ENCODE data around the gene TSPEAR. TPM values are rescaled to one million over a fixed set of nuclear protein-coding genes. Genes with fewer than 3 reads are reported as not detected.

TSPEAR gene
- total and polyA plus RNA-seq, 2 of the 13 experiments (the other 11 are each of a cell fraction or from before 2014, with no cell fraction given) = 0.07 to 0.32 TPM

DNA sequence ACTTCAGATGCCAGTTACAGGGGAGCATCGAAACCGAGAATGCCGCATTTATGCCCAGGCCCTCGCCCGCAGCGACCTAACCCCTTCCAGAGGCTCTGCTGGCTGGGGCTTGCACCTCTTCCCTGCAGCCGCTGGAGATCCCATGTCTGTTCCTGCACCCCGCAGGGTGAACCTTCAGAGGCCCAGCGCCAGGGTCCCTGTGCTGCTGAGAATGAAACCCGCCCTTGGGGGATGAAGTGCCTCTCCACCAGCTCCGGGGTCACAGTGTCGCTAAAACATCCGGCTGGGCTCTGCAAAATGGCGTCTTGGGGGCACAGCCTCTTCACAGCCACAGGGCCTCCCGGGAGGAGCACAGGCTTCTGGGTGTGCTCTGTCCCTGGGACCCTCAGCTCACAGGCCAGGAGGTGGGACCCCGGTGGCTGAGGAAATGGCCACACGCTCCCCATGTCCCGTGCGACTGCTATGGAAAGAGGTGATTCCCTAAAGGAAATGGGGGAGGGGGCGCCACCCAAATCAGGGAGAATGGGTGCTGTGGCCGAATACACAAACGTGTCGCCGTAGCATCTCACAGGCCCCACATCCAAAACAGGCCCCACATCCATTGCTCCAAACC lies 39.9 kb upstream of the TSPEAR start:
- no peaks in the 10 kb centered on the region for H4K20me1 ChIP-seq (ENCODE audit: insufficient read depth, low read length)
- H3K27ac ChIP-seq (ENCODE audit: extremely low read length, insufficient read depth, low read length) = no peak overlapping the region
- no peaks in the 10 kb centered on the region for H3K79me2 ChIP-seq (ENCODE audit: insufficient read depth, low read length)
- no peak overlapping the region for H2AFZ ChIP-seq (ENCODE audit: low read length)
- FAIRE-seq (no peak), ATAC-seq (no peak; the same call in 2 of the 3 replicates), DNase-seq (ENCODE audit: low spot score) (no peak)
- in situ Hi-C loops (cut with HindIII; ENCODE audit: extremely low pct_ligation_motif_present, low pct_unique_long_range_greater_than_20kb) (no loop called here), intact Hi-C loops (cut with micrococcal nuclease; ENCODE audit: unreplicated experiment) (no loop called here)
- H3K36me3 ChIP-seq (replicated peaks in 1 of 2; ENCODE audit: control insufficient read depth in 1 of 2, insufficient read depth in 2 of 2, low read length in 2 of 2) = no peaks in the 10 kb centered on the region
- H3K4me2 ChIP-seq (ENCODE audit: low read depth, low read length) = no peak overlapping the region
- BruUV-seq (replicated peaks) = no TSS peak
- H3K4me1 ChIP-seq (ENCODE audit: insufficient read depth, low read length) = no peaks in the 10 kb centered on the region
- POLR2A ChIA-PET = no interaction called here
- CTCF ChIA-PET (ENCODE audit: low intra/inter-chr PET ratio, low total read pairs) = no interaction called here
- no peaks in the 10 kb centered on the region for H3K9me3 ChIP-seq (ENCODE audit: low read length)
- WGBS (ENCODE audit: low lambda C conversion rate) = 59% methylated on average over 12 of the region's 24 CpGs
- peaks cover 11 to 50% of the 10 kb centered on the region in 2 experiments; a peak in 4 of 5 replicates for H3K27me3 ChIP-seq (ENCODE audit: control insufficient read depth in 1 of 2, insufficient read depth in 2 of 2, low read length in 2 of 2)
- H3K9ac ChIP-seq (ENCODE audit: insufficient read depth, low read depth, low read length) = no peak overlapping the region
- no peak overlapping the region for H3K4me3 ChIP-seq (replicated peaks in 1 of 3; ENCODE audit: insufficient read depth in 1 of 3, low read depth in 2 of 3, low read length in 3 of 3)
- TF ChIP-seq JARID2 (CRISPR knock-in tag; IDR thresholded peaks at IDR 0.05; ENCODE audit: insufficient replicate concordance) (no peak), ZNF180 (CRISPR knock-in tag; IDR thresholded peaks at IDR 0.05; ENCODE audit: borderline replicate concordance, low read depth) (no peak), SOX5 (CRISPR knock-in tag; IDR thresholded peaks at IDR 0.05; ENCODE audit: borderline replicate concordance) (no peak), LCORL (IDR thresholded peaks at IDR 0.05) (no peak), LCORL (CRISPR knock-in tag; IDR thresholded peaks at IDR 0.05) (no peak), GFI1 (CRISPR knock-in tag; IDR thresholded peaks at IDR 0.05; ENCODE audit: borderline replicate concordance) (no peak), ZNF235 (CRISPR knock-in tag; IDR thresholded peaks at IDR 0.05; ENCODE audit: borderline replicate concordance) (no peak), ZNF558 (CRISPR knock-in tag; IDR thresholded peaks at IDR 0.05; ENCODE audit: borderline replicate concordance) (no peak), ZNF879 (CRISPR knock-in tag; IDR thresholded peaks at IDR 0.05) (no peak)
- TF ChIP-seq, protein P1, sequence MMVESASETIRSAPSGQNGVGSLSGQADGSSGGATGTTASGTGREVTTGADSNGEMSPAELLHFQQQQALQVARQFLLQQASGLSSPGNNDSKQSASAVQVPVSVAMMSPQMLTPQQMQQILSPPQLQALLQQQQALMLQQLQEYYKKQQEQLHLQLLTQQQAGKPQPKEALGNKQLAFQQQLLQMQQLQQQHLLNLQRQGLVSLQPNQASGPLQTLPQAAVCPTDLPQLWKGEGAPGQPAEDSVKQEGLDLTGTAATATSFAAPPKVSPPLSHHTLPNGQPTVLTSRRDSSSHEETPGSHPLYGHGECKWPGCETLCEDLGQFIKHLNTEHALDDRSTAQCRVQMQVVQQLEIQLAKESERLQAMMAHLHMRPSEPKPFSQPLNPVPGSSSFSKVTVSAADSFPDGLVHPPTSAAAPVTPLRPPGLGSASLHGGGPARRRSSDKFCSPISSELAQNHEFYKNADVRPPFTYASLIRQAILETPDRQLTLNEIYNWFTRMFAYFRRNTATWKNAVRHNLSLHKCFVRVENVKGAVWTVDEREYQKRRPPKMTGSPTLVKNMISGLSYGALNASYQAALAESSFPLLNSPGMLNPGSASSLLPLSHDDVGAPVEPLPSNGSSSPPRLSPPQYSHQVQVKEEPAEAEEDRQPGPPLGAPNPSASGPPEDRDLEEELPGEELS (CRISPR knock-in tag; IDR thresholded peaks at IDR 0.05) = no peak
- TF ChIP-seq, protein P2, sequence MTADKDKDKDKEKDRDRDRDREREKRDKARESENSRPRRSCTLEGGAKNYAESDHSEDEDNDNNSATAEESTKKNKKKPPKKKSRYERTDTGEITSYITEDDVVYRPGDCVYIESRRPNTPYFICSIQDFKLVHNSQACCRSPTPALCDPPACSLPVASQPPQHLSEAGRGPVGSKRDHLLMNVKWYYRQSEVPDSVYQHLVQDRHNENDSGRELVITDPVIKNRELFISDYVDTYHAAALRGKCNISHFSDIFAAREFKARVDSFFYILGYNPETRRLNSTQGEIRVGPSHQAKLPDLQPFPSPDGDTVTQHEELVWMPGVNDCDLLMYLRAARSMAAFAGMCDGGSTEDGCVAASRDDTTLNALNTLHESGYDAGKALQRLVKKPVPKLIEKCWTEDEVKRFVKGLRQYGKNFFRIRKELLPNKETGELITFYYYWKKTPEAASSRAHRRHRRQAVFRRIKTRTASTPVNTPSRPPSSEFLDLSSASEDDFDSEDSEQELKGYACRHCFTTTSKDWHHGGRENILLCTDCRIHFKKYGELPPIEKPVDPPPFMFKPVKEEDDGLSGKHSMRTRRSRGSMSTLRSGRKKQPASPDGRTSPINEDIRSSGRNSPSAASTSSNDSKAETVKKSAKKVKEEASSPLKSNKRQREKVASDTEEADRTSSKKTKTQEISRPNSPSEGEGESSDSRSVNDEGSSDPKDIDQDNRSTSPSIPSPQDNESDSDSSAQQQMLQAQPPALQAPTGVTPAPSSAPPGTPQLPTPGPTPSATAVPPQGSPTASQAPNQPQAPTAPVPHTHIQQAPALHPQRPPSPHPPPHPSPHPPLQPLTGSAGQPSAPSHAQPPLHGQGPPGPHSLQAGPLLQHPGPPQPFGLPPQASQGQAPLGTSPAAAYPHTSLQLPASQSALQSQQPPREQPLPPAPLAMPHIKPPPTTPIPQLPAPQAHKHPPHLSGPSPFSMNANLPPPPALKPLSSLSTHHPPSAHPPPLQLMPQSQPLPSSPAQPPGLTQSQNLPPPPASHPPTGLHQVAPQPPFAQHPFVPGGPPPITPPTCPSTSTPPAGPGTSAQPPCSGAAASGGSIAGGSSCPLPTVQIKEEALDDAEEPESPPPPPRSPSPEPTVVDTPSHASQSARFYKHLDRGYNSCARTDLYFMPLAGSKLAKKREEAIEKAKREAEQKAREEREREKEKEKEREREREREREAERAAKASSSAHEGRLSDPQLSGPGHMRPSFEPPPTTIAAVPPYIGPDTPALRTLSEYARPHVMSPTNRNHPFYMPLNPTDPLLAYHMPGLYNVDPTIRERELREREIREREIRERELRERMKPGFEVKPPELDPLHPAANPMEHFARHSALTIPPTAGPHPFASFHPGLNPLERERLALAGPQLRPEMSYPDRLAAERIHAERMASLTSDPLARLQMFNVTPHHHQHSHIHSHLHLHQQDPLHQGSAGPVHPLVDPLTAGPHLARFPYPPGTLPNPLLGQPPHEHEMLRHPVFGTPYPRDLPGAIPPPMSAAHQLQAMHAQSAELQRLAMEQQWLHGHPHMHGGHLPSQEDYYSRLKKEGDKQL (CRISPR knock-in tag; IDR thresholded peaks at IDR 0.05; ENCODE audit: low read depth) = no peak
- TF ChIP-seq, protein P3, sequence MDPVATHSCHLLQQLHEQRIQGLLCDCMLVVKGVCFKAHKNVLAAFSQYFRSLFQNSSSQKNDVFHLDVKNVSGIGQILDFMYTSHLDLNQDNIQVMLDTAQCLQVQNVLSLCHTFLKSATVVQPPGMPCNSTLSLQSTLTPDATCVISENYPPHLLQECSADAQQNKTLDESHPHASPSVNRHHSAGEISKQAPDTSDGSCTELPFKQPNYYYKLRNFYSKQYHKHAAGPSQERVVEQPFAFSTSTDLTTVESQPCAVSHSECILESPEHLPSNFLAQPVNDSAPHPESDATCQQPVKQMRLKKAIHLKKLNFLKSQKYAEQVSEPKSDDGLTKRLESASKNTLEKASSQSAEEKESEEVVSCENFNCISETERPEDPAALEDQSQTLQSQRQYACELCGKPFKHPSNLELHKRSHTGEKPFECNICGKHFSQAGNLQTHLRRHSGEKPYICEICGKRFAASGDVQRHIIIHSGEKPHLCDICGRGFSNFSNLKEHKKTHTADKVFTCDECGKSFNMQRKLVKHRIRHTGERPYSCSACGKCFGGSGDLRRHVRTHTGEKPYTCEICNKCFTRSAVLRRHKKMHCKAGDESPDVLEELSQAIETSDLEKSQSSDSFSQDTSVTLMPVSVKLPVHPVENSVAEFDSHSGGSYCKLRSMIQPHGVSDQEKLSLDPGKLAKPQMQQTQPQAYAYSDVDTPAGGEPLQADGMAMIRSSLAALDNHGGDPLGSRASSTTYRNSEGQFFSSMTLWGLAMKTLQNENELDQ (CRISPR knock-in tag; IDR thresholded peaks at IDR 0.05; ENCODE audit: borderline replicate concordance) = no peak
- TF ChIP-seq, protein P4, sequence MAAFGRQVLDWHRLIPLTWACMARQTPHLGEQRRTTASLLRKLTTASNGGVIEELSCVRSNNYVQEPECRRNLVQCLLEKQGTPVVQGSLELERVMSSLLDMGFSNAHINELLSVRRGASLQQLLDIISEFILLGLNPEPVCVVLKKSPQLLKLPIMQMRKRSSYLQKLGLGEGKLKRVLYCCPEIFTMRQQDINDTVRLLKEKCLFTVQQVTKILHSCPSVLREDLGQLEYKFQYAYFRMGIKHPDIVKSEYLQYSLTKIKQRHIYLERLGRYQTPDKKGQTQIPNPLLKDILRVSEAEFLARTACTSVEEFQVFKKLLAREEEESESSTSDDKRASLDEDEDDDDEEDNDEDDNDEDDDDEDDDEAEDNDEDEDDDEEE (CRISPR knock-in tag; IDR thresholded peaks at IDR 0.05) = no peak
